HG02943 (cell line): ENCODE measurements around the gene TRIP12.
"Not testable (repeated sequence)": the region's sequence is repeated elsewhere in the genome, so short reads cannot be mapped to it uniquely, and the experiment has no call there.

Experiments
- ATAC-seq: cut with Tn5 transposase; IDR thresholded peaks from one replicate; pipeline ENCODE4 v1.9.1; 2021; ENCODE audit warnings: mild to moderate bottlenecking, low read depth, moderate library complexity; ENCODE audit not compliant: unreplicated experiment

TRIP12 gene

GRCh38 chr2:229783108-229783721 is 138.6 kb downstream of the TRIP12 start:
- no peak for ATAC-seq

DNA sequence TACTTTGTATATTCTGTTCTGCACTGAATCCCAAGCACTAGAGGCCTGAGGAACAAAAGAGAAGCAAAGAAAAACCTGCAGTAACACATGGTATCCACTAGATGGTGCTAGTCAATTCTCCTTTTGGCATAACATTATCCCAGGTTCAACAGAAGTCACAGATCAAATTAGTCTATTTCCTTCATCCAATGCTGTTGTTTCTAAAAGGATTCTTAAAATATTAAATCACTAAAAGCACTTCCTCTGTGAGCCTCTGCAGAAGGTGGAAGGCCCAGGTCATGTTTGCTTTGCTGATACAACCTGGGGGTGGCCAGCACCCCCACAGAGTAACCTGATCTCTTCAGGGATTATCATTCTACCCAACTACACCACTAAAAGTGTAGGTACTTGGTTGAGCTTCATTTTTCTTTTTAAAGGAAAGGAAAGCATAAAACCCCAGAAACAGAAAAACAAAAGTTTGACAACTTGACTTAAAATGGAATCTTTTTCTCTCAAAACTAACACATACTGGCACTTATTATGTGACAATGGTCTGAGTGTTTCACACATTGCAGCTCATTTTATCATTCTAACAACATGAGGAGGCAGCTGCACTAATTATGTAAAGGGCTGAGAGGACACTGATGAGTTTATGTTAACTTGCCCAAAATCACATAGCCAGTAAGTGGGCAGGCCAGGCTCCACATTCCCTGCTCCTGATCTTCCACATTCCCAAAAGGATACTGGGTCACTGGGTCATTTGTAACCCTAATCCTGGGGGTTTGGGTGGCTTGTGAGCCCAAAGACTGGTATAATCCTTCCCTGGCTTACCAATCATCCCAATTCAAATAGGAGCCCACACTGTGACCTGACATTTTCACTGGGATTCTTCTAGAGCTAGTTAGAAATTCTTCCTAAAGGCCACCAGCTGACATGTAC is 140.7 kb downstream of the TRIP12 start:
- no peak for ATAC-seq

GRCh38 chr2:229779650-229780049 is 142.2 kb downstream of the TRIP12 start:
- no peak for ATAC-seq

DNA sequence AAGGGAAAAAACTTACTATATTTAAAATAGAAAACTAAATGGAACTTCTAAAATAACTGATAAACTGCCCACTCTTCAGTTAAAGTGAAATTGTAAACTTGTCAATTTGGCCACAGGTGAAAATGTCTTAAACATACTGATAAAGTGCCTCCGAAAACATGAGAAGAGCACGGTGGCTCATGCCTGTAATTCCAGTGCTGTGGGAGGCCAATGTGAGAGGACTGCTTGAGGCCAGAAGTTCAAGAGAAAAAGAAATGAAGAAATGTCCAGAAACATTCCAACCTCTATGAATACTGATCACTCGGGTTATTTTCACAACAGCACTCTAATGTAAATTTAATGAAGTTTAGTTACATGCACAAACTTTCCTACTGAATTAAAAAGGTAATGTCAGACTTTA is 144.1 kb downstream of the TRIP12 start:
- ATAC-seq = no peak

GRCh38 chr2:229775614-229776313 is 146.0 kb downstream of the TRIP12 start:
- no peak for ATAC-seq

DNA sequence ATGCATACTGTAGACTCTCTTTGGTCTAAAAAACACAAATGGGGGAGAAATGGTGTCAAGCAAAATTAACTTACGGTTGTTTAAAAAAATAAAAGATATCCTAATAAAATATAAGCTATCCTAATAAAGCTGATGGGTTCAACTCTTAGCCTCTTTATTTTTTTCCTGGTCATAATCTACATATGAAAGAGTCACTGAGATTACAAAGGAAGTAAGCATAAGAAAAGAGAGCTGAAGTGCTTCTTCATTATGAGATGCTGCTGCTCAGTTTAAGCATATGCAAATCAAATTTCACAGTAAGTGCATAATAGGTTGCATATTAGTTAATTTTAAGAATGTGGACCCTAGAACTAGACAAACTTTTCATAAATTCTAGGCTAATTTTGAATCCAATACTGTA is 147.6 kb downstream of the TRIP12 start:
- ATAC-seq = no peak

- no peak for ATAC-seq
These were observed 153.6 kb downstream of the TRIP12 start for GRCh38 chr2:229768235-229768634.

DNA sequence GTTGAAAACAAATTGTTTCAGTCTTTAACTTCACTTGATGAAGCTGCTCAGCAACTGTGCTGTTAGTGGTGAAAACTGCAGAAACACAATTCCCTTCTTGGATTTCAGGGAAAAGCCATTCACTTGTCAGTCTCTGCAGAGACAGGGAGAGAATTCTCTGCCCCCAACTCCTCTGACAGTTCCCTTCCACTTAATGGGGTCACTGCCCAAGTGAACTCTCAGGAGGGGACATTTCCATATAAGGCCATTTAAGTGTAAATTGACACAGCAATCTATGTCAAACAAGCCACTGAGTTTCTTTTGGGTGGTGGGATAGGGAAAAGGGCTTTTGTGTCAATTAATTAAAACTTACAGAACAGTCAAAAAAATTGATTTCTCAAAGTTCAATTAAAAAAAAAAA is 156.1 kb downstream of the TRIP12 start:
- no peak for ATAC-seq

DNA sequence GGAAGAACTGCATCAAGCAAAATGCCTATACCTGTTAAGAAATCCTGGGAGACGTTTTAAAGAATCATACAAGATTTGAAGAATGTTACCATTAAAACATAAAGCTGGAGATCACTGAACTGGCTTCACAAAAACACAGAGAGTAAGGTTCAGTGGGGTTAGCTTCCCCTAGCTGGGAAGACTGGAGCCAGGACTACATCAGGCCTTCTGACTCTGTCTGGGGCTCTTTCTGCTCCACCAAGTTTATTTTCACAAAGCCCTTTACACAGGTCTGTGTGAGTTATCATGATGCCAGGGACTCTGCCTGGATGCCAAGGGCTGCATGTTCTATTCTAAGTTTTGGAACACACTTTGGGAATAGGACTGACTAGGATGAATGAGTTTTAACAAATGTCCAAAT is 160.1 kb downstream of the TRIP12 start:
- no peak for ATAC-seq

DNA sequence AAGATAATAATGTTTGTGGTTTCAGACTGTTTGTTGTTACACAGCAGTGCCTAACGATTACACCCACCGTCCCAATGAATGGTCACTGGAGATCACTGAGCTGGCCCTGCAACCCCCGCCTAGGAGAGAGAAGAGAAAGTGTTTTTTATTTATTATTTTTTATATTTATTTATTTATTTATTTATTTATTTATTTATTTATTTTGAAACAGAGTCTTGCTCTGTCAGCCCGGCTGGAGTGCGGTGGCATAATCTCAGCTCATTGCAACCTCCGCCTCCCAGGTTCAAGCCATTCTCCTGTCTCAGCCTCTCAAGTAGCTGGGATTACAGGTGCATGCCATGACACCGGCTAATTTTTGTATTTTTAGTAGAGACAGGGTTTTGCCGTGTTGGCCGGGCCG is 164.3 kb downstream of the TRIP12 start:
- ATAC-seq = not testable (repeated sequence)

DNA sequence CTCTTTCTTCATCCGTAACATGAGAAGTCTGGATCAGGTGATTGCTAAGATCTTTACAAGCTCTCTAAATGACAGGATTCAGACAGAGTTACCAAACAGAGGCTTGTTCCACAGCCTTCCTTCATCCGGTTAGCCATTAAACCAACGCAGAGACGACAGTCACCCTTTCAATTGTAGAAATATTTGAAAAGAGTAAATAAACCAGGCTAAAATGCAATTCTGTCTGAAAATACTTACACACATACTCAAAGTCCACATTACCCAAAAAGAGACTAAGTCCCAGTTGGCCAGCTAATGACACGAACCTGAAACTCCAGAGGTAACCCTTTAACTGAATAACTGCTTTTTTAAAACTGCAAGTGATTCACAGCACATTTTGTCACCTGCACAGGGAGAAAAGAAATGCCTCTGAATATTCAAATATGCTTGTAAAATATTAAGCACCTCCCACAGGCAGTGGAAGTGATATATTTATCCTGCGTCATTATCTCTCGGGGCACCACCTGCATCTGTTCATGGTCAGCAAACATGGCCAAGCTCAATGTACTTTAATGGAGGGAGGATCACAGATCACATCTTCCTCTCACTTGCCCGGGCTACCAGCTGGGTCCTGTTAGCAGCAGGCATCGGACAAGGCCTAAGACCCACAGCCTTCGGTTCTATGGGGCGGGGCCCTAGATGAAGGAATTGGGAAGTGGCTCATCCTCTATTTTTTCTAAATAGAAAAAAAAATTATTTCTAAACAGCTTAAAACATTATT is 168.7 kb downstream of the TRIP12 start:
- ATAC-seq = no peak

DNA sequence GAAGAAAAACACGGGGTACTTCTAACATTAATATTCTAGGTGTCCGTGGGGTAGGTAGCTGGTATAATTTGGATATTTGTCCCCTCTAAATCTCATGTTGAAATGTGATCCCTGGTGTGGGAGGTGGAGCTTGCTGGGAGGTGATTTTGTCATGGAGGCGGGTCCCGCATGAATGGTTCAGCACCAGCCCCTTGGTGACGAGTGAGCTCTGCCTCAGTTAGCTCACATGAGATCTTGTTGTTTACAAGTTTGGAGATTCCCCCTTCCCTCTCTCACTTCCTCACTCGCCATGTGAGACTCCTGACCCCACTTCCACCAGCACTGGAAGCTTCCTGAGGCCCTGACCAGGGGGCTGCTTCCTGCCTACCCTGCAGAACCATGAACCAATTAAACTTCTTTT is 172.0 kb downstream of the TRIP12 start:
- ATAC-seq = no peak

DNA sequence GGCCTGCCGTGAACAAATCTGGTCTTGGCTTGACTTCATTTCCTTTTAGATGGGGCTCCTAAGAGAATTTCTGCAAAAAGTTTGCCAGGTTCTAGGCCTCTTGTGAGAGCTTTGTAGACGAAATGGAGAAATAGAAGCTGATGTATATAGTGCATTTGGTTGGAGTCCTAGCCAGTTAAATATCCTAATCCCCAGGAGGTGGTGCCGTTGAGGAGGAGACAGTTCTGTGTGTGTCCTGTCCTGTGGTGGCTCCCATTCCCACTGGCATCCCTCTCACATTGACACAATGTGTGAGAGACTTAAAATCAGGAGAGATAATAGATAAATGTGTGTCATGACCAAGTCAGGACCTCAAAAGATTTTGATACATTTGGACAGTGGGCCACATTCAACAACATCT is 172.9 kb downstream of the TRIP12 start:
- no peak for ATAC-seq

DNA sequence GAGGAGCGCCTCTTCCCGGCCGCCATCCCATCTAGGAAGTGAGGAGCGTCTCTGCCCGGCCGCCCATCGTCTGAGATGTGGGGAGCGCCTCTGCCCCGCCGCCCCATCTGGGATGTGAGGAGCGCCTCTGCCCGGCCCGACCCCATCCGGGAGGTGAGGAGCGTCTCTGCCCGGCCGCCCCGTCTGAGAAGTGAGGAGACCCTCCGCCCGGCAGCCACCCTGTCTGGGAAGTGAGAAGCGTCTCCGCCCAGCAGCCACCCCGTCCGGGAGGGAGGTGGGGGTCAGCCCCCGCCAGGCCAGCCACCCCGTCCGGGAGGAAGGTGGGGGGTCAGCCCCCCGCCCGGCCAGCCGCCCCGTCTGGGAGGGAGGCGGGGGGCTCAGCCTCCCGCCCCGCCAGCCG is 179.1 kb downstream of the TRIP12 start:
- ATAC-seq = not testable (repeated sequence)

DNA sequence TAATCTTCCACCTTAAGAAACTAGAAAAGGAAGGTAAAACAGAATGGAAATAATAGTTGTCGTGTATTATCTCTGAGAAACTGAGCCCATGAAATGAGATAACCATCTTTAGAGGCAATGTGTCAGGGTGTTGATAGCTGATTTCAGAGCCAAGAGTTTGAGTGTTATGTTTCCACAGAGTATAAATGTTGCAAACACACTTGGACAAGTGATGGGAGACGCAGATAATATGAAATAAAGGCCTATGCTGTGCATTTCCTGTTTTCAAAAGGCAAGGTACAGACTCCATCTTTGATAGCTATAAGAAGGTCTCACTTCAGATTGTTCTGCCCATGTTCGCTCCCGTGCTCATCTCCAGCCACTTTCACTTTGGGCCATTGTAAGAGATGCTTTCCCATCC is 181.5 kb downstream of the TRIP12 start:
- ATAC-seq = no peak

DNA sequence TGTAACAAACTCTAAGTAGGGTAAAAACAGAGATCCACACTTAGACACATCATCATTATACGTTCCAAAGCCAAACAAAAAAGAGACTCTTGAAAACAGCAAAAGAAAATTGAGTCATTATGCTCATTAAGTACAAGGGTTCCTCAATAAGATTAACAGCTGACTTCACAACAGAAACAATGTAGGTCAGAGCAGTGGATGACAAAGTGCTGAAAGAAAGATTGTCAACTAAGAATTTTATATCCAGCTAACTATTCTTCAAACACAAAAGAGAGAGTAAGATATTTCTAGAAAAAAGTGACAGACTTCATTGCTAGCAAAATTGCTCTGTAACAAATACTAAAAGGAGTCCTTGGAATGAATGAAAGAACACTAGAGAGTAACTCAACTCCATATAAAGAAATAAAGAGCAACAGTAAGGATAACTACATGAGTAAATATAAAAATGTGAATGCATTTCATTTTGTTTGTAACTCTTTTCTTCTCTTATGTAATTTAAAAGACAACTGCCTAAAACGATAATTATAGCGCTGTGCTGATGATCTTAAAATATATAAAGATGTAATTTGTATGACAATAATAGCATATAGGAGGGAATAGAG is 183.7 kb downstream of the TRIP12 start:
- ATAC-seq = no peak

DNA sequence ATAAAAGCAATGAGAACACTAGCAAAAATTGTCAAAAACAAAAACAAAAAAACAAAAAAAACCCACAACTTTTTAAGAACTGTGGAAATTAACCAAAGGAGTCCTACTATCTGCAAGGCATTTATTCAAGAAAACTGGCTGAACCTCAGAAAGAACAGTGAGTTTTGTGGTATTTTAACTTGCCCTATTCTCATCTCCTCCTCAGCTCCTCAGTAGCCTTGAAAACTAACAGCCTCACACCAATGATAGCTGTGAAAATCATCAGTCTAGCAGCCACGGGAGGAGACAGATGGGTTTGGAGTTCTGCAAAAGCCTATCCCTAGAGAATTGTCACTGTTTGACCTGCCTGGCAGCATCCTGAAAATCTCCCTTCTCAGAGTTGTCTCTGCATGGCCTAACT is 187.4 kb downstream of the TRIP12 start:
- ATAC-seq = no peak

GRCh38 chr2:229733611-229734245 is 188.1 kb downstream of the TRIP12 start:
- ATAC-seq = no peak

GRCh38 chr2:229732897-229733296 is 188.9 kb downstream of the TRIP12 start:
- ATAC-seq = no peak

- no peak for ATAC-seq
These were observed 189.9 kb downstream of the TRIP12 start for GRCh38 chr2:229731916-229732315.
